GM18907 (cell line): ENCODE measurements around the gene SIGLEC14.

Source experiments
- ATAC-seq: cut with Tn5 transposase; IDR thresholded peaks from one replicate; pipeline ENCODE4 v1.9.1; 2021; ENCODE audit warnings: mild to moderate bottlenecking, moderate library complexity; ENCODE audit not compliant: unreplicated experiment

The SIGLEC14 gene

GRCh38 chr19:51626675-51627074 lies 19.9 kb downstream of the SIGLEC14 start:
- no peak for ATAC-seq

DNA sequence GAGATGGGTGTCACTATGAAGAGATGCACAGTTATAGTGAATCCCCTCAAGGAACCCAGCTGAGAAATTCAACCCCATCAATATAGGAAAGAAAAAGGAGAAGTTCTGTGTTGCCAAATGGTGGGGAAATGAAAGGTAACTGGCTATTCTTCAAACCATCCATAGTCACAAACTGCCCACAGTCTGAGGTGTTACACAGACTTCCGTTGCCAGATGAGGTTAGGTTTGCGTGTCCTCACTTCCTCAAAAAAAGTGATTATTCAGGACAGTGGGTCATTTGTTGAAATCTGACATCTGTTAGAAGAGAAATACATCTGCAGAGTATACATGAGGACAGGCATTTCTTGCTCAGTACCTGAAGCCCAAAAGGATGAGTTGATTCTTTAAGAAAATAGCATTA lies 25.4 kb downstream of the SIGLEC14 start:
- ATAC-seq, result peak; percentile 68

- no peak for ATAC-seq
These were observed 30.6 kb downstream of the SIGLEC14 start for GRCh38 chr19:51615991-51616390.

DNA sequence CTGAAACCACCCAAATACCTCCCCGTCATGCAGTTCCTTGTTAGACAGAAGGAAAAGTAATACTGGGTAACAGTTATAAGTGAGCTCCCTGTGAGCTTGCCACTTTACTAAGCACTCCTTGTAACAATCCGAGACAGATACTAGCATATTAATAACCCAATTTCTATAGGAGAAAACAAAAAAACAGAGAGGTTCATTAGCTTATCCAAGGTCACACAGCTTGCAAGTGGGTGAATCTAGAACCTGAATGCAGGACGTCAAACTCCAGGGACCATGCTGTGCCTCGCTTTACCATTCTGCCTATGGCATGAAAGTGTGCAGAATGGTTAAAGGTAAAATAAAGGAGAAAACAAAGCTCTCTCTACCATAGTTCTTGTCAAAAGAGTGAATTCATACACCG lies 31.8 kb downstream of the SIGLEC14 start:
- ATAC-seq, result no peak

- no peak for ATAC-seq
These were observed 36.0 kb downstream of the SIGLEC14 start for GRCh38 chr19:51610576-51610975.

DNA sequence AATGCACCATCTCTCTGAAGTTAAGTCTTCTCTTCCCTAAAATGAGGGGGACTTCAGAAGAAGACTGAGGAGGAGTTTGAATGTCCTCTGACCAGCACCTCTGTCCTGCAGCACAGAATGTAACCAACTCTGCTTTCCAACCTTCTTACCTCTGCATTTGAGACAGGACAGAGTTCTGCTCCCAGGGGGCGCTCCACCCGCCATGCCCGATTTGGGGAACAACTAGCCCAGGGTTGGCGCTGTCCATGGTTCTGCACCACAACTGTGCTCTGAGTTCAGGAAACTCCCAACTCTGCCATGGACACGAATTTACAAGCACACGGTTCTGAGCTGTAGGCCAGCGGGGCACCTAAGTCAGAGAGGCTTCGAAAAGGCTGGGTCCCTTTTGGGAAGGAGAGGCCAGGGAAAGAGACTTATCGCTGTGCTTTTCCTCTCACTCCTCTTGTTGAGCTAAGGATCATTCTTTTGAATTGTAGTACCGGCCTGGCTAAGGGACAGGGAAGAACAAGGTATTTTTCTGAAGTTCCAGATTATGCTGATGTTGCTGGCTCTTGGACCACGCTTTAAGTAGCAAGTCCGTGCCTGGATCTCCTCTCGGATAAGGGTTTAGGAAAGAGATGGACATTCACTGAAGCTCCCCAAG lies 38.6 kb downstream of the SIGLEC14 start:
- ATAC-seq, result no peak

DNA sequence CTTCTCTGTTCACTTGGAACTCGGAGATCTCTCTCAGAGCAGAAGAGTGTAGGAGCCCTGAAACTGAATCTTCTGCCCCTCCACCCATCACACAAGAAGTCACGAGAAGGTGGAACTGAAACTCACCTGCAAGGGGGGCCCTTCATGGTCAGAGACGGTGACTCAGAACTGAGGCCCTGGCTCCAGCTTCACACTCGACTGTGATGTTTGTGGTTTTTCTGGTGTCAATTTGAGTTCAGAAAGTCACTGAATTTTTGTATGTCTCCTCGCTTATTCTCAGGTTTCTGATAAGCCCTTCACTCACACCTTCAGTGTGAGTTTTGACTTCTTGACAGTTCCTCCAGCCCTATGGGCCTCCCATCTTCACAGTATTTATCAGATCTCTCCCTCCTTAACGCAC lies 39.5 kb downstream of the SIGLEC14 start:
- ATAC-seq, result peak; percentile 92

DNA sequence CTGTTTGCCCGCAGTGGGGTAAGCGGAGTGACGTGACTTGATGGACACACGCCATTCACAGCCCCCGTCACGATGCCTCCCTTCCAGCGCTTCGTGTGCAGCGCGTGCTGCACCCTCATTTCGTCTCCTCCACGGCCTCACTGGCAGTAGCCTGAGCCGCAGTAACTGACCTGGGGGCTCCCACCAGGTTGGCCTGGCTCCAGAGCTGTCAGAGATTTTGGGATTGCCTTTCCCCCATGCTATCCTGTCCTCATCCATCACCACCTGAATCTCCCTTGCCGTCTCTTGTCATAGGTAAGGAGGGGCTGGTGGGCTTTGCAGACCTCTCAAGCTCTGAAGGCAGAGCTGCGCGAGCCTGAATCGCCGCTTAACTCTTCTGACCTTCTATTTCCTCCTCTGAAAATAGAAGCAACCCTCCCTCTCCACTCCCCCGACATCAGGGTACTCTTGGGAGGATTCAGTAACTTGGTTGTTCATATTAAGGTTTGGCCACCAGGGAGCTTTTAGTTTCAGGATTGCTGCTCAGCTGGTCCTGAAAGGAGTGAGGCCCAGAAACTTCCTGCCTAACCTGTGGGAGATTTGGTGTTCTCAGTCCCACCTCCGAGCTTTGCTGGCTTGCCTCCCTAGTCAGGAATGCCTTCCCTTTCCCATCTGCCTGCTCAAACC lies 44.3 kb downstream of the SIGLEC14 start:
- no peak for ATAC-seq

- ATAC-seq, result no peak
These were observed 45.6 kb downstream of the SIGLEC14 start for GRCh38 chr19:51600940-51601580.

DNA sequence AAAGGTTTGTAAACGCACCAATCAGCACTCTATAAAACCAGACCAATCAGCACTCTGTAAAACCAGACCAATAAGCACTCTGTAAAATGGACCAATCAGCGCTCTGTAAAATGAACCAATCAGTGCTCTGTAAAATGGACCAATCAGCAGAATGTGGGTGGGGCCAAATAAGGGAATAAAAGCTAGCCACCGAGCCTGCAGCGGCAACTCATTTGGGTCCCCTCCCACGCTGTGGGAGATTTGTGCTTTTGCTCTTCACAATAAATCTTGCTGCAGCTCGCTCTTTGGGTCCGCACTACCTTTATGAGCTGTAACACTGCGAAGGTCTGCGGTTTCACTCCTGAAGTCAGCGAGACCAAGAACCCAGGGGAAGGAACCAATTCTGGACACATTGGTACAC lies 47.5 kb downstream of the SIGLEC14 start:
- no peak for ATAC-seq

GRCh38 chr19:51598159-51598915 lies 48.3 kb downstream of the SIGLEC14 start:
- no peak for ATAC-seq

- no peak for ATAC-seq
These were observed 51.1 kb downstream of the SIGLEC14 start for GRCh38 chr19:51595190-51596175.

DNA sequence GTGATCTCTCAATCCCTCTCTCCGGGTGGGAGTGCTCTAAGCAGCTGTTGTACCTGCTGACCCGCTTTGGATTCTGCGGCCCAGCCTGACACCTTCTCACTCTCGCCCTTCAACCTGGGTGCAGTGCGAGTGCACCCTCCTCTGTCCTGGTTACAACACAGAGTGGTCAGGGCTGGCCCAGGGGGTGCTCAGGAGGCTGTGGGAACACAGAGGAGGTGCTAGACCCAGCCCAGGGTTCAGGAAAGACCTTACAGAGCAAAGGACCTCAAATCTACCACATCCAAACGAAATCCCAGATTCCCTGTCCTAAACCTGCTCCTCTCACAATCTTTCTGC lies 51.9 kb downstream of the SIGLEC14 start:
- no peak for ATAC-seq

DNA sequence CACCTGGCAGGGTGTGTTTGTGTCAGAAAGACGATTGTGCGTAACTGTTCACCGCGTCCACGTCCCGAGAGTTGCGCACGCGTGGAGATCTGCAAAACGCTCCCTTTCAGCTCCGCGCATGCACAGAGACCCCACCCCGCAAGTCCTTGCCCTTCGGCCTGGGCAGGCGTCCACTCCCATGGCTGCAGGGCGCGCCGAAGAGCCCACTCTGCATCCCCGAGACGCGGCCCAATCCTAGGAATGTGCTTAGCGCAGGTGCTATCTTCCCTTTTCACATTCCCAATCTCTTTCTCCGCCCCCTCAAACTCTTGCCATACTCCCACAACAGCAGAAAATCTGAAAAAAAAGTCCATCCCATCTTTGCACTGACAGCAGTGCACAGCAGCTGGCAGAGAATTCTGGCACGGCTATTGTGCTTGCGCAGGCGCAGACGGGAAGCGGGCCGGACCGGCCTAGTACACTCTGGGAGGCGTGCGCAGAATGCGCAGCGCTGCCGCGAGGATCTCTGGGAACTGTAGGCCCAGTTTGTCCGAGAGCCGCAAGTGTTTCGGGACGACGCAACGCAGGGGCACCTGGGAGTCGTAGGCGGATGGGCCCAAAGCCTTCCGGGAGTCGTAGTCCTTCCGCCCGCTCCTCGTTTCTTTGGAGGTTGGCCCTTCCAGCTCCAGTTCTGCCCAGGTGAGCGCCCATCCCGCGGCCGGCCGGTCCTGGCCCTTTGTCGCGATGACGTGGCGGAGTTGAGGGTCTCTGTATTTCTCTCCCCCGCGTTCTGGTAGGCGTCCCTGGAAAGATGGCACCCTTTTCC lies 52.5 kb downstream of the SIGLEC14 start:
- ATAC-seq, result peak; percentile 96

DNA sequence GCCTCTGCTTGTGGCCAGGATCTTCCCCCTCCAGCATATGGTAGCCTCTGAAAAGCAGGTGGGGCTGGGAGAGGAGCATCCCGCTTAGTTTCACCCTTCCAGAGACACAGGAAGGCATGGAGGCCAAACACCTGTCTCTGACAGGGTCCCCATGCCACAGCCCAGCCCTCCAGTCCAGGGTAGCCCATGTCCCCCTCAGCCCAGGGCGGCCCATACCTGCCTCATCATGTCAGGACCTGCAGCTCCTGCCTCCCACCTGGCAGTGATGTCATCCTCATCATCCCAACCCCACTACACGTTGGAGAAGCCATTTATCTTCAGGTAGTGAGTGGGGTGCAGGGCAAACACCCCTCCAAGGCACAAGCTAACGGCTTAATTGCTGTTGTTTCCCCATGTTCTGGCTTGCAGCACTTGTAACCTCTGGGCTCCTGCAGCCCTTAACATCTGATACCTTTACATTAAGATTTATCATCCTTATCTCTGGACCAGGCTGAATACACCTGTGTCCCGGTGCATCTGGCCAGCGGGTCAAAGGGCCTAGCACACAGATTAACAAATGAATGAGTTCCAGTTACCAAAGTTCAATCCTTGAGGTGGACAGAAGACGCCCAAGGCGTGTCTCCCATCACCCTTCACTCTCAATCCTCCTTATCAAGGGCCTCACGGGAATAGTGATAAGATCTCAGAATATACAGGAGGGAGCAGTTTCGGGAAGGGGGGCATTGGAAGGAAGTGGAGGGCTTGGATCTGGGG lies 53.3 kb downstream of the SIGLEC14 start:
- no peak for ATAC-seq
